HAP-1 (cell line): ENCODE results near the gene PAX5.
A peak's percentile ranks its signal among the peaks of the same experiment; 100 is the strongest.

Source experiments
- DNase-seq, 2 experiments: peaks; one replicate each; pipeline ENCODE4 v3.0.0-alpha.2; 2016 to 2020; ENCODE audit warnings: low spot score in 2 of 2
- H3K27me3 ChIP-seq: fragments of 250-450 bp; sonication (Bioruptor Pico); 2 replicates; pipeline ENCODE4 v1.5.1; 2020; ENCODE audit warnings: low read depth, mild to moderate bottlenecking, moderate library complexity
- H3K36me3 ChIP-seq: fragments of 250-450 bp; sonication (Bioruptor Pico); replicated peaks from 2 replicates; pipeline ENCODE4 v1.5.1; 2020; ENCODE audit warnings: mild to moderate bottlenecking
- H3K4me1 ChIP-seq: fragments of 250-450 bp; sonication (Bioruptor Pico); 2 replicates; pipeline ENCODE4 v1.5.1; 2020; ENCODE audit warnings: mild to moderate bottlenecking
- H3K4me3 ChIP-seq: fragments of 250-450 bp; sonication (Bioruptor Pico); 2 replicates; pipeline ENCODE4 v1.5.1; 2020; ENCODE audit warnings: mild to moderate bottlenecking, moderate library complexity
- H3K9me3 ChIP-seq: fragments of 250-450 bp; sonication (Bioruptor Pico); 2 replicates; pipeline ENCODE4 v1.5.1; 2020; ENCODE audit warnings: mild to moderate bottlenecking, moderate library complexity
- in situ Hi-C: fragments of 300-500 bp; cut with MboI; formaldehyde crosslinking; loops from 3 replicates; pipeline ENCODE4 v1.14.3; 2020; ENCODE audit warnings: low sequenced_read_pairs, inconsistent platforms, mixed read lengths

PAX5 gene

DNA sequence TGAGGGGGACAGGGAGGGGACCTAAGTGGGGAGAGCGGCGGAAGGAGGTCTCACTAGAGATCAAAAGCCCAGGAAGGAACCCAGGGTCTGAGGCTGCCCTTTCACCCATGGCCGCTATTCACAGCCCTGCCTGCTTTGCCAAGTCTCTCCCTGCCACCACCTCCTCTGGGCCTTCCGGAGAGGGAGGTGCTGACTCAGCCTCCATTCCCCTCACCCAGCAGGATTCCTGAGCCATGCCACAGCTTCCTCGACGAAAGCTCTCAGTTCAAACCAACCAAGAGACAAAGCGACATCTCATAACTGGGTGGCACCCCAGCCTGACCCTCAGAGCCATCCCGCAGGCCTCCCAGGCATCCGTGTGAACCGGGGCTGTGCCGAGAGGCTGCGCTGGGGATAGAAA is 36.7 kb downstream of the PAX5 start:
- in situ Hi-C loops: no loop called here
- Histone ChIP-seq H3K9me3 (no peaks in the 10 kb centered on the region), H3K4me1 (no peaks in the 10 kb centered on the region; the same call in 1 of the 2 replicates), H3K36me3 (no peaks in the 10 kb centered on the region), H3K4me3 (no peak overlapping the region), H3K27me3 (no peaks in the 10 kb centered on the region; the same call in 1 of the 2 replicates)
- DNase-seq: no peak

DNA sequence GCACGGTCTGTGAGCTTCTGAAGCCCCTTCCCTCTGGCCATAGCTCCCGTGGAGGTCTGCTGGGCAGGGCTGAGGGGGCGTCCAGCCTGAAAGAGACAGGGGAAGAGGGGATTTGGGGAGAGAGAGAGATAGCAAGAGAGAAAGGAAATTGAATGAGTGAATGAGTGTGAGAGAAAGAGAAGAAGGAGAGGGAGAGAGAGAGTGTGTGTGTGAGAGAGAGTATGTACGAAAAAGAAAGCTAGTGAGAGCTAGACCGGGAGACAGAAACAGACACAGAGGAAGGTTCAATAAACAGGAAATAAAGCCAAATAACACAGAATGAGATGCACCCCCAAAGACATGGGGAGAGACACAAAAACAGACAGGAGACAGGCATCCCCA is 37.4 kb downstream of the PAX5 start:
- Histone ChIP-seq H3K27me3 (no peaks in the 10 kb centered on the region; the same call in 1 of the 2 replicates), H3K36me3 (no peaks in the 10 kb centered on the region), H3K4me1 (no peaks in the 10 kb centered on the region; the same call in 1 of the 2 replicates), H3K4me3 (no peak overlapping the region), H3K9me3 (no peaks in the 10 kb centered on the region)
- in situ Hi-C loops: no loop called here
- no peak for DNase-seq

DNA sequence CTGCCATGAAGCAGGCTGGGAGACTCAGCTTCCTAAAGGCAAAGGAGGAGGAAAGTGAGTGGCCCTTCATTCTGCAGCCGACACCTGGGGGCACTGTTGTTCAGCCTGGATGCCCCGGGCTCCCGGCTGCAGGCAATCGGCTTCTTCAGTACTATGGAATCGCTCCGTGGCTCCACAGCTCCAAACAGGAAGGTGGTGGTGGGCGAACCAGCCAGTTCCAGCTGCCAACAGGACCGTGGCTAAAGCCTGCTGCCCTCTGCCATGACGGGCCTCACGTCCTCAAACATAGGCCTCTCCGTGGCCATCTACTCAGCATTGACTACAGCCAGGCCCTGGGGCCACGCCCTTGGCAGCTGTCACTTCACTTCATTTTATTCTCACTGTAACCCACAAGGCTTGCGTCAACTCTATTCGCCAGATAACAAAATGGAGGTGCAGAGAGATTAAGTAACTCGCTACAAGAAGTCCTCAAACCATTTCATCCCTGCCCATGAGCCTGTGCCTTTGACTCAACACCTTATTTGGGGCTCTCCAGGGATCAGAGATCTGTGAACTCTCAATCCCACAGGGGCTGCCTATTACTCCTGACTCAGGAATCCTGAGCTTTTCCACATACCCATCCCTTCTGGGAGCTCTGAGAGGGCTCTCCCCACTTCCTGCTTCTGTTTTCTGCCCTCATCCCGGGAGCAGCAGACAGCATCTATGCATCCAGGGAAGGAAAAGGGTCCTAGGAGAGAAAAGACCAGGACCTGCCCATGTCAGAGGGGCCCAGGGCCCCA is 38.0 kb downstream of the PAX5 start:
- H3K4me3 ChIP-seq: no peak overlapping the region
- no peaks in the 10 kb centered on the region for H3K36me3 ChIP-seq
- peaks cover 4% of the 10 kb centered on the region for H3K9me3 ChIP-seq
- in situ Hi-C loops: no loop called here
- no peaks in the 10 kb centered on the region; the same call in 1 of the 2 replicates for H3K27me3 ChIP-seq
- peak; percentile 76 to 85 for DNase-seq
- no peaks in the 10 kb centered on the region; the same call in 1 of the 2 replicates for H3K4me1 ChIP-seq

DNA sequence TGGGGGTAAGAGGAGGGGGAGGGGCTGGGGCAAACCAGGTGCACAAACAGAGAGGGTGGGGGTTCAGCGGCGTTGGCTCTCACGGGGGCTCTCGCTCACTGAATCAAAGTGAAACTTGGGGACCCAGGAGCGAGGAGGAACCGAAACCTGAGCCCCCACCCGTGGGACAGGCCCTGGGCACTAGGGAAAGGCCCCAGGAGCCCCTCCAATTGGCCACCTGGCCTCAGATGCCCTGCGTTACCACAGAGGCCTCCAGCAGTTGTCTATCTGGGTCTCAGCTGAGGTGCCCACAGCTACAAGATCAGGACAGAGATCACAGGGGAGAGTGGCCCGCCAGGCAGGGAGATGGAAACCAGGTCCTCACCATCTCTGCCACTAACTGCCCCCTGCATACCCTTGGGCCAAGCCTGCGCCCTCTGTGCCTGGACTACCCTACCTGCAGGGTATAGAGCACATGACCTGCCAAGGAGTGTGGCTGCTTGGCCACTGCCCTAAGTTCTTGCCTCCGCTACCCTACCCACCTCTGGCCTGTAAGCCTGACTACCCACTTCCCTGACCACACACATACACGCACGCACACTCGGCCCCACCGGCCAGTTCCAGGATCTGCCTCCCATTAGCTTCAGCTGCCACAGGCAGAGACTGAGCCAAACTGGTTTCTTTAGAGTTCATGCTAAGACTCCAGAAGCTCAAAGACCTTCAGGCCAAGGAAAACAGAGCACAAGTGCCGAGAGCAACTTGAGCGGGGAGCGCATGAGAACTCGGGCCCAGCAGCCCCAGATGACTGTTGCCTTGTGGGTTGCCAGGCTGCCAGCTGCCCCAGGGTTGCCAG is 39.9 kb downstream of the PAX5 start:
- no peak overlapping the region for H3K4me3 ChIP-seq
- in situ Hi-C loops: no loop called here
- DNase-seq: no peak

DNA sequence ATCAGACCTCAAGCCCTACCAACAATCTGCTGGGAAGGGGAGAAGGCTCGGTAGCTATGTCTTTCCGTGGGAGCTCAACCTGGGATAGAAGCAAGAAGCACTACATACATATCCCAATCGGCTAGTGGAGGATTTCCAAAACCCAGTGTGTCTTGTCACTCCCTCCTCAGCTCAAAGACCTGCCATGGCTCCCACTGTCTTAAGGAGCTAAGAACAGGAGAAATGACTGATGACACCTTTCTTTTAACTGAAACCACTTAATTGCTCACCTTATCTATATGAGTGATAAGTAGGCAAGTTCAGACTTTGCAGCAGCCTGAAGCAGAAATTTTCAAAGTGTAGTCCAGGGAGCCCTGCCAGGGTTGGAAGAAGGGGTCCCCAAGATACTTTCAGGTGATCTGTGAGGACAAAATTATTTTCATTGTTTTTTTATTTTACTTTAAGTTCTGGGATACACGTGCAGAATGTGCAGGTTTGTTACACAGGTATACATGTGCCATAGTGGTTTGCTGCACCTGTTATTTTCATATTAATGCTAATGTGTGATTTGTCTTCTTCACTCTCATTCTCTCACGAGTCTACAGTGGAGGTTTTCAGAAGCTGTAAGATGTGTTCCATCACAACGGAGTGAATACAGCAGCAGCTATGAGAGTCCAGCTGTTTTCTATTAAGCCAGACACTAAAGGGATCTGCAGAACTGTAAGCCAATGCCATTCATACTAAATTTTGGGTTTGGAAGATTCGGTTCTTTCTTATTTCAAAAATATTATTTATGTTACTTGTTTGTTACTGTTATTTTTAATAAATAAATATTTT is 41.4 kb downstream of the PAX5 start:
- no peak overlapping the region for H3K4me3 ChIP-seq
- in situ Hi-C loops: no loop called here
- H3K9me3 ChIP-seq: peaks cover 5% of the 10 kb centered on the region
- H3K36me3 ChIP-seq: no peaks in the 10 kb centered on the region
- H3K4me1 ChIP-seq: no peaks in the 10 kb centered on the region; the same call in 1 of the 2 replicates
- DNase-seq: no peak
- no peaks in the 10 kb centered on the region for H3K27me3 ChIP-seq

More for the DNA sequence above, 39.9 kb downstream of the PAX5 start:
- Histone ChIP-seq H3K4me1 (no peaks in the 10 kb centered on the region; the same call in 1 of the 2 replicates), H3K27me3 (no peaks in the 10 kb centered on the region; the same call in 1 of the 2 replicates), H3K9me3 (peaks cover 5% of the 10 kb centered on the region), H3K36me3 (no peaks in the 10 kb centered on the region)

DNA sequence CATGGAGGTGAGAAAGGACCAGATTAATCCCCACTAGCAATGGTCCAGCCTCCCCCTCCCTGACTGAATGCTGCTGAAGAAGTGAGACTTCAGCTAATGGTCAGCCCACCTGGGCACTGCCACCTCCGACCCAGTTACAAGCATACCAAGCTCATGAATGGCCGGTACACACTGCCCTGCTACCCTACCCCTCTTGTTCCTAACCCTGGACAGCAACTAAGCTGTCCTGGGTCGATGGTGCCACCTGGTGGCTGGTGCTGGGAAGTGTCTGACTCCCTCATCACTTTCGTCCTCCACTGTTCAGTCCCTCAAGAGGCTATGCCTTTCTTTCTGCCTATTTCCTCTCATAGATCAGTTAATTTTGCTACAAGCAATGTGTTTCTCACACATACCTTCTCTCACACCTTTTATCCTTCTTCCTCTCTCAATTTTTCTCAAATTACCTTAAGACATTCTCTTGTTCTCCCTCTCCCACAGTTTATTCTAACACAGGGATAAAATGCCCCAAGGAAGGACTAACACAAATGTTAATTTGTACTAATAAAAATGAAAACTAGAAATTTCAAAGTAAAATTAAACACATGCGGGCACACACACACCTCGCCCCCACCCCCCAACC is 42.4 kb downstream of the PAX5 start:
- peak; percentile 37 to 79 for DNase-seq
- Histone ChIP-seq H3K27me3 (no peaks in the 10 kb centered on the region), H3K4me3 (no peak overlapping the region), H3K4me1 (no peaks in the 10 kb centered on the region; the same call in 1 of the 2 replicates), H3K36me3 (no peaks in the 10 kb centered on the region), H3K9me3 (peaks cover 5% of the 10 kb centered on the region)
- in situ Hi-C loops: no loop called here

DNA sequence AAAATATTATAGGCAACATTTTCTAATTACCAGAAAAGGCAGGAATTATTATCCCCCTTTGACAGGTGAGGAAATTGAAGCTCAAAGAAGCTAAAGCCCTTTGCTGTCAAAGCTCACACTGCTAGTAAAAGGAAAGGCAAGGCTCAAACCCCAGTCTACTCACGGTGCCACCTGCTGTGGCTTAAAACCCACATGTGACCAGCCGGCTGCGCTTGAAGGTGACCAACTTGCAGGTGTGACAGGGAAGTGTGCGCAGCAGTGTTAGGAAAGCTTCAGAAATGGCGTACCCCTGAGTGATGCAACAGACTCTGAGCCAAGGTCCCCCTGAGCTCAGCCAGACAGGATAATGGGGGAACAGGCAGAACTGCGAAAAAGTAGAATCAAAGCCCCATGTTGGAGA is 45.2 kb downstream of the PAX5 start:
- DNase-seq: no peak
- in situ Hi-C loops: no loop called here
- Histone ChIP-seq H3K4me3 (no peak overlapping the region), H3K36me3 (no peaks in the 10 kb centered on the region), H3K27me3 (no peaks in the 10 kb centered on the region), H3K9me3 (peaks cover 5% of the 10 kb centered on the region), H3K4me1 (no peaks in the 10 kb centered on the region)

DNA sequence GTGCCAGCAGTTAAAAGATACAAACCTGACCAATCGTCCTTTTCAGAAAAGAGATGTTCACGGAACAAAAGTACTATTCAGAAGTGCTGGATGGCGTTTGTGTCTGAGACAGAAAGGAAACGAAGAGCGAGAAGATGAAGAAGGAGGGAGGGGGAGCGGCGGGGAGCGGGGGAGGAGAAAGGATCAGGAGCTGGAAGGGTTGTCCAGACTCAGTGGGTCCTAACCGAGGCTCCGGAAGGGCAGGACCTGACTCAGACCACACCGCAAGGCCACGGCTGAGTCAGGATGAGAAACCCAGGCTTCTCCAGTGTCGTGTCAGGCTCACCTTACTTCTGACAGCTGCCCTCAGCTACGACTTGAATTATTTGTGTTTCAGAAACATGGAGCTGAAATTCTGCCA is 46.2 kb downstream of the PAX5 start:
- H3K27me3 ChIP-seq: no peaks in the 10 kb centered on the region; the same call in 1 of the 2 replicates
- H3K4me1 ChIP-seq: no peaks in the 10 kb centered on the region
- no peak overlapping the region for H3K4me3 ChIP-seq
- H3K36me3 ChIP-seq: no peaks in the 10 kb centered on the region
- H3K9me3 ChIP-seq: peaks cover 5% of the 10 kb centered on the region
- in situ Hi-C loops: no loop called here
- DNase-seq: no peak

DNA sequence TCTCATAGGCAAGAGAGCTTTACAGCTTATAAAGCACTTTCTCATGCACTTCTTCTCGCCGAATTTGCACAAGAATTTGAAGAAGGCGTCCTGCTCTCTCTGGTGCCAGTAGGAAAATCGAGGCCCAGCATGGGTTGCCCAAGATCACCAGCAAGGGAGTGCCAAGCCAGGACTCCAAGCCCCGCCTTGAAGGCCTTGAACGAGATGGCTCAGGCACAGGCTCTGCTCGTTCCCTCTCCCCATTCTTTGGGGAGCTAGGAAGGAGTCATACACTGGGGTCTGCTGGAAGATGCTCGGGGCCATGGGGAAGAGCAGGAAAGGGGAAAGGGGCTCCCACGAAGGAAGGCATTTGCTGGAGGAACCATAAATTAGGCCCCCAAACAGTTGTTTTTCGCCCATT is 46.7 kb downstream of the PAX5 start:
- in situ Hi-C loops: no loop called here
- Histone ChIP-seq H3K27me3 (no peaks in the 10 kb centered on the region; the same call in 1 of the 2 replicates), H3K4me3 (no peak overlapping the region), H3K36me3 (no peaks in the 10 kb centered on the region), H3K9me3 (peaks cover 5% of the 10 kb centered on the region), H3K4me1 (no peaks in the 10 kb centered on the region)
- DNase-seq: no peak

DNA sequence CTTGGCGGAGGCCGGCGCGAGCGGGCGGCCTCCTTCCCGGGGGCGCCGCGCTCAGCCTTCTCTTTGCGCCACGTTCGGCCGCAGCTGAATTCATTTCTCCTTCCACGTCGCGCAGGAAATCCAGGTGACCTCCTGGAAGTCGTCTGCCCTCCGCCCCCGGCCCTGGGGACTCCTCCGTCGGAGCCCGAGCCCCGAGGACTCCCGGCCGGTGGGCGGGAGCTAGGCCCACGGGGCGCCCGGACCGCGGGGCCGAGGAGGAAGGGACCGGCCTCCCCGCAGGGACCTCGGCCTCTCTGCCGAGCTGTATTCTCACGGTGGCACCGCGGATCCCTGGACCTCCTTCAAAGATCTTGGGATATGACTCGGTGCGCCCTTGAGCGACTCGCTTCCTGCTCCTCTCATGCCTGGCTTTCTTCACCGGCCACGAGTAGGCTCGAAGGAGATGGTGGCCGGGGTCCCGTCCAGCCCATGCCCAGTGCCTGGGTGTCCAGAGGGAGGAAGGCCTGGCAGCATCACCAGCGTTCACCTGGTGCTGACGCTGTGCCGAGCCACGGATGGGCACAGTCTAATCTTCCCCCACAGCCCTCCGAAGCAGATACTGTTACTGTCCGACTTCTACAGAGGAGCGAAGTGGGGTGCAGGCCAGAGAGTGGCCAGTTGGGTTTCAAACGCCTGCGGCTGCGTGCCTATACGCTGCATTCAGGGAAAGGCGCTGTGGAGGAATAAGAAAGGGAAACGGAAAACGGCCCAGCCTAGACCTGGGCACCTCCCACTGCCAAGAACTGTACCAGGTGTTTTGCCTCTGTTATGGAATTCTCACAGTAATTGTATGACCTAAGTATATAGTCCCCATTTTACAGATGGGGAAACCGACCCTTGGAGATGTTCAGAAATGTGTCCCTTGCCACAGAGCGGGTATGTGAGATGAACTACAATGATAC is 47.3 kb downstream of the PAX5 start:
- Histone ChIP-seq H3K27me3 (no peaks in the 10 kb centered on the region; the same call in none of the 2 replicates), H3K9me3 (peaks cover 5% of the 10 kb centered on the region), H3K4me3 (no peak overlapping the region), H3K36me3 (no peaks in the 10 kb centered on the region), H3K4me1 (no peaks in the 10 kb centered on the region)
- DNase-seq: no peak
- in situ Hi-C loops: no loop called here

DNA sequence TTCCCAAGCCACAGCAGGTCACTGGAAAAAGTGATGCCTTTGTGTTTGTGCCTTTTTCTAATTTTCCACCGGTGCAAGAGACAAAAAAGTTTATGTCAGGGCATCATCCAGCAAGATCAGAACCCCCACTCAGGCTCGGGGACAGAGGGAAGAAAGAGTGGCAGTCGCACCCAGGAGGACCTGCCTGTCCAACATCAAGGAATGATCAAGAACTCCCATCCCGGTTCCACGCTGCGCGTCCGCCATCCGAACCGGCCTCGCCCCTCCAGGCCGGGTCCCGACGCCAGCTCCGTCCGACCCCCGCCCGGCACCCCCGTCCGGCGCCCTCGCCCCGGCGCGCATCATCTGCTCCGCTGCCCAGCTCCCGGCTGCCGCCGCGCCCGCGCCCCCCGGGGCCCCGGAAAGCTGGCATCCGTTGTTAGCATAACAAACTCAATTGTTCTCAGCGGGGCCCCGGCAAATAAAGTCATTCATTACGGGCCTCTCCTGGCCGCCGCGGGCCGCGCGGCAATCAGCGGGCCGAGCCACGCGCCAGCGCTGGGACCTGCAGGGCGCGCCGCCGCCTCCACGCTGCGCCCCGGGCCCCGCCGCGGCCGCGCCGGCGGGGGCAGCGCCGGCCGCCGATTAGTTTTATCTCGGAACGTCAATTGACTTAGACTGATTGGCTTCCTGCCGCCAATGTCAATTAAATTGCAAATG is 48.1 kb downstream of the PAX5 start:
- in situ Hi-C loops: no loop called here
- no peaks in the 10 kb centered on the region; the same call in none of the 2 replicates for H3K27me3 ChIP-seq
- H3K4me1 ChIP-seq: no peaks in the 10 kb centered on the region
- no peaks in the 10 kb centered on the region; the same call in 1 of the 2 replicates for H3K9me3 ChIP-seq
- H3K36me3 ChIP-seq: no peaks in the 10 kb centered on the region
- no peak overlapping the region for H3K4me3 ChIP-seq
- no peak for DNase-seq
